ENCODE data around the gene LMO1. TPM values are rescaled to one million over a fixed set of nuclear protein-coding genes. Genes with fewer than 3 reads are reported as not detected.

The LMO1 gene
- total and polyA plus RNA-seq, 12 donors, result 0.22 to 2.5 (median 1.2) TPM; not detected in 6

GRCh38 chr11:8260202-8260966 lies 3.3 kb downstream of the LMO1 start:
- Histone ChIP-seq H3K9me3 (replicated peaks in 1 of 3) (no peaks in the 10 kb centered on the region), H3K36me3 (replicated peaks in 1 of 2) (no peaks in the 10 kb centered on the region), H3K27me3 (peaks cover 18% of the 10 kb centered on the region), H3K4me3 (no peak overlapping the region), H3K4me1 (replicated peaks in 1 of 2) (peaks cover 14 to 22% of the 10 kb centered on the region in 2 donors), H3K27ac (no peak overlapping the region)
- TF ChIP-seq CTCF (IDR thresholded peaks at IDR 0.05) (no peak), POLR2A (IDR thresholded peaks at IDR 0.05) (no peak)
- peak in 1 of 7 donors; percentile 43 for DNase-seq
- intact Hi-C loops (cut with DNase I), result no loop called here
- 80 to 87% (median 83%) methylated on average over 20 of the region's 20 CpGs for WGBS, 4 donors

- WGBS, 4 donors, result 77 to 84% (median 80%) methylated on average over 9 to 11 of the region's 11 CpGs
- H3K9me3 ChIP-seq (replicated peaks in 1 of 3), result no peaks in the 10 kb centered on the region
- peak in 3 of 7 donors; percentile 6 to 37 (median 16) for DNase-seq
- H3K4me3 ChIP-seq, result no peak overlapping the region
- no peaks in the 10 kb centered on the region for H3K36me3 ChIP-seq (replicated peaks in 1 of 2)
- H3K27me3 ChIP-seq, result peaks cover 13% of the 10 kb centered on the region
- no peak overlapping the region for H3K27ac ChIP-seq
- H3K4me1 ChIP-seq (replicated peaks in 1 of 2), result peaks cover 14 to 22% of the 10 kb centered on the region in 2 donors
- TF ChIP-seq CTCF (IDR thresholded peaks at IDR 0.05), result no peak
- no peak for TF ChIP-seq POLR2A (IDR thresholded peaks at IDR 0.05)
- intact Hi-C loops (cut with DNase I), result no loop called here
These were observed 4.2 kb downstream of the LMO1 start for GRCh38 chr11:8259306-8259959.

GRCh38 chr11:8258784-8259183 lies 4.9 kb downstream of the LMO1 start:
- Histone ChIP-seq H3K9me3 (replicated peaks in 1 of 3) (no peaks in the 10 kb centered on the region), H3K4me1 (replicated peaks in 1 of 2) (peaks cover 14 to 17% of the 10 kb centered on the region in 2 donors), H3K27ac (no peak overlapping the region), H3K36me3 (replicated peaks in 1 of 2) (no peaks in the 10 kb centered on the region), H3K4me3 (no peak overlapping the region), H3K27me3 (peaks cover 13% of the 10 kb centered on the region)
- no peak for TF ChIP-seq CTCF (IDR thresholded peaks at IDR 0.05)
- TF ChIP-seq POLR2A (IDR thresholded peaks at IDR 0.05), result no peak
- intact Hi-C loops (cut with DNase I), result no loop called here
- DNase-seq, result peak in 5 of 7 donors; percentile 14 to 60 (median 37)
- WGBS, 4 donors, result 66 to 74% (median 67%) methylated on average over 7 to 9 of the region's 9 CpGs

- DNase-seq, result peak in 3 of 7 donors; percentile 15 to 50 (median 25)
- Histone ChIP-seq H3K4me1 (replicated peaks in 1 of 2) (peaks cover 10 to 12% of the 10 kb centered on the region in 2 donors), H3K27ac (no peak overlapping the region), H3K27me3 (peaks cover 13% of the 10 kb centered on the region), H3K9me3 (replicated peaks in 1 of 3) (no peaks in the 10 kb centered on the region), H3K36me3 (replicated peaks in 1 of 2) (no peaks in the 10 kb centered on the region), H3K4me3 (no peak overlapping the region)
- intact Hi-C loops (cut with DNase I), result no loop called here
- 19 to 57% (median 52%) methylated on average over 3 to 5 of the region's 5 CpGs for WGBS, 4 donors
- TF ChIP-seq CTCF (IDR thresholded peaks at IDR 0.05), result no peak
- TF ChIP-seq POLR2A (IDR thresholded peaks at IDR 0.05), result no peak
These were observed 5.4 kb downstream of the LMO1 start for GRCh38 chr11:8258289-8258688.
